Putamen (tissue), 1 donor: ENCODE data around the gene GNB3.
"Not testable (repeated sequence)": the region's sequence is repeated elsewhere in the genome, so short reads cannot be mapped to it uniquely, and the experiment has no call there.

Experiments
- DNase-seq: peaks from one replicate; pipeline ENCODE4 v3.0.0-alpha.2; 2016; ENCODE audit warnings: low spot score

GNB3 gene

DNA sequence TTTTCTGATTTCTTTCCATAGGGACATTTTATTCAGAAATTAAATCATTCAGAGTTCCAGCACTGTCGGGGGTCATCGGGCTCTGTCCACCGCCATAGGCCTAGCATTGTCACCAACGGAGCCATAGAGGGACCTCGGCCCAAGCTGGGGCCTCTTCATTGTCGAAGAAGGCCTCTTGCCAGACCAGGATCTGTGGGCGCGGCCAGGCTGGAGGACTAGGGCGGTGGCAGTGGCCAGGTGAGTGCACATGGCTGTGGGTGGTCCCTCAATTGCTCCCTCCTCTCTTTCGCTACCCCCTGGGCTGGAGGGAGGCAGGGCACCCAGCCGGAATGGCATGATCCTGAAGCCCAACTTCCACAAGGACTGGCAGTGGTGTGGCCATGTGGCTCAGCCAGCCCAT lies 43.0 kb downstream of the GNB3 start:
- no peak for DNase-seq

DNA sequence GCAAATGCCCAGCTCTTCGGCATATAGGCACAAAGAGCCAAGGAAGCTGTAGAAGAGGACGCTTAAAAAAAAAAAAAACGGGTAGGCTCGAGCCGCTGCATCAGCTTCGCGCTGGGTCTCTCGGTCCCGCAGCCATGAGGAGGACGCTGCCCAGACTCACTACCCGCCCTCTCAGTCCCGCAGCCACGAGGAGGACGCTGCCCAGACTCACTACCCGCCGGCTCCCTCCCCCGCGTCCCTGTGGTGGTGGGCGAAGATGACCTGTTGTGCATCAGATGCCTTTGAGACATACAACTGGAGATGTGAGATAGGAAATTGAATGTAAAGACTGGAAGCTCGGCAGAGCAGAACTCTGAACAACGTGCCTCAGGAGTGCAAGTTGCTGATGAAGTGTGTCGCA lies 43.8 kb downstream of the GNB3 start:
- no peak for DNase-seq

DNA sequence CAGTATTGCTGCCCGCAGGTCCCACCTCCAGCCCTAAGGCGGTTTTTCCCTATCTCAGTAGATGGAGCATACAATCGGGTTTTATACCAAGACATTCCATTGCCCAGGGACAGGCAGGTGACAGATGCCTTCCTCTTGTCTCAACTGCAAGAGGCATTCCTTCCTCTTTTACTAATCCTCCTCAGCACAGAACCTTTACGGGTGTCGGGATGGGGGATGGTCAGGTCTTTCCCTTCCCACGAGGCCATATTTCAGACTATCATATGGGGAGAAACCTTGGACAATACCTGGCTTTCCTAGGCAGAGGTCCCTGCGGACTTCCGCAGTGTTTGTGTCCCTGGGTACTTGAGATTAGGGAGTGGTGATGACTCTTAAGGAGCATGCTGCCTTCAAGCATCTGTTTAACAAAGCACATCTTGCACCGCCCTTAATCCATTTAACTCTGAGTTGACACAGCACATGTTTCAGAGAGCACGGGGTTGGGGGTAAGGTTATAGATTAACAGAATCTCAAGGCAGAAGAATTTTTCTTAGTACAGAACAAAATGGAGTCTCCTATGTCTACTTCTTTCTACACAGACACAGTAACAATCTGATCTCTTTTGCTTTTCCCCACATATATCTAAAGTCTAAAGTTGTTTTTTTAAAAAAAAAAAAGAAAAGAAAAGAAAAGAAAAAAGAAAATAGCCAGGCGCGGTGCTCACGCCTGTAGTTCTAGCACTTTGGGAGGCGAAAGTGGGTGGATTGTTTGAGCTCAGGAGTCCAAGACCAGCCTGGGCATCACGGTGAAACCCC lies 45.7 kb downstream of the GNB3 start:
- DNase-seq: not testable (repeated sequence)

DNA sequence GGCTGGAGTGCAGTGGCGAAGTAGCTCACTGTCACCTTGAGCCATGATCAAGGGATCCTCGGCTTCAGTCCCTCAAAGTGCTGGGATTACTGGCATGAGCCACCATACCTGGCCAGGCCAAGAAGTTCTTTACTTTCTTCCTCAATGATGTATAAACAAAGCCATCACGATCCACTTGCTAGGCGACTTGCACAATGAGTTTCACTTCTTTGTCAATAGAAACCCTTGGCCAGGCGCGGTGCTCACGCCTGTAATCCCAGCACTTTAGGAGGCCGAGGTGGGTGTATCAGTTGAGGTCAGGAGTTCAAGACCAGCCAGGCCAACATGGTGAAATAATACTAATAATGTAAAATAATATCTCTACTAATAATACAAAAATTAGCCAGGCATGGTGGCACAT lies 46.7 kb downstream of the GNB3 start:
- no peak for DNase-seq

DNA sequence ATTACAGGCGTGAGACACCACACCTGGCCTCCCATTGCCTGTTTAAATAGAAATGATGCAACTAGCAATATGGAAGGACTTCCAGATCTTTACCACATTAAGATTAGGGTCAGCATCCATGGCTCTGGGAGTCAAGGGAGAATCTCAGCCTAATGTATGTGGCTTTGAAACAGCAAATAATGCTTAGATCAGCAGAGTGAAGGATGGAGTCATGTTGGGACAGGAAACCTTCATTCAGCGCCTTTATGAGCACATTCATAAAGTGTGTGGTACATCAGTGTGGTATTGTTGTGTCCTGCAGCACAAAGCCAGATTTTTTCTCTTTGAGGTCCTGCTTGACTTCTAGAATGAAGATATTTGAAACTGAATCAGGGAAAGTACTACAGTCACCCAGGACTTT lies 47.6 kb downstream of the GNB3 start:
- DNase-seq: no peak

DNA sequence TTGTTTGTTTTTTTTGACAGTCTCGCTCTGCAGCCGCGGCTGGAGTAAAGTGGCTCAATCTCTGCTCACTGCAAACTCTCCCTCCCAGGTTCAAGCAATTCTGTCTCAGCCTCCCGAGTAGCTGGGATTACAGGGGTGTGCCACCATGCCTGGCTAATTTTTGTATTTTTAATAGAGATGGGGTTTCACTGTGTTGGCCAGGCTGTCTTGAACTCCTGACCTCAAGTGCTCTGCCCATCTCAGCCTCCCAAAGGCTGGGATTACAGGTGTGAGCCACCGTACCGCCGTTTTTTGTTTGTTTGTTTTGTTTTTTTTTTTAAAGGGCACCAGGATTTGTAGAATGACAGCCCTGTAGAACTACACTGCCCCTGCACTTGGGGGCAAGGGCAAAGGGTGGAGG lies 48.1 kb downstream of the GNB3 start:
- not testable (repeated sequence) for DNase-seq

DNA sequence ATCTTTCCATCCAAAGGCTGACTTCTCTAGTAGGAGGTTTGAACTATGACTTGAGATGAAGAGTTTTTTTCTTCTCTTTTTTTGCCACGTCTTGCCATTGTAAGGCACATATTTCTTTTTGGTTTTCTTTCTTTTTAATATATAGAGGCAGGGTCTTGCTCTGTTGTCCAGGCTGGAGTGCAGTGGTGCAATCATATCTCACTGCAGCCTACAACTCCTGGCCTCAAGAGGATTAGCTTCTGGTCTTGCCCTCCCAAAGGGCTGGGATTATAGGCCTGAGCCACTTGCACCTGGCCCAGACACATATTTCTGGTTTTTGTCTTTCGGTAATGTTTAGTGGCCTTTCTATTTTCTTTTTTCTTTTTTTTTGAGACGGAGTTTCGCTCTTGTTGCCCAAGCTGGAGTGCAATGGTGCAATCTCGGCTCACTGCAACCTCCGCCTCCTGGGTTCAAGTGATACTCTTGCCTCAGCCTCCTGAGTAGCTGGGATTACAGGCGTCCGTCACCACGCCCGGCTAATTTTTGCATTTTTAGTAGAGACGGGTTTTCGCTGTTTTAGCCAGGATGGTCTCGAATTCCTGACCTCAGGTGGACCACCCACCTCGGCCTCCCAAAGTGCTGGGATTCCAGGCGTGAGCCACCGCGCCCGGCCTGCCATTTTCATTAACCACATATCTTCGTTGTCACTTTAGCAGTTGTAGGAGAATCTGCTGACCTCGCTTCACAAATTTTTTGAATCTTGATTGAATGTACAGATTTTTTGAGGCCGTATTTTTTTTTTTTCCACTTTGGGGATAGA lies 49.2 kb downstream of the GNB3 start:
- not testable (repeated sequence) for DNase-seq

DNA sequence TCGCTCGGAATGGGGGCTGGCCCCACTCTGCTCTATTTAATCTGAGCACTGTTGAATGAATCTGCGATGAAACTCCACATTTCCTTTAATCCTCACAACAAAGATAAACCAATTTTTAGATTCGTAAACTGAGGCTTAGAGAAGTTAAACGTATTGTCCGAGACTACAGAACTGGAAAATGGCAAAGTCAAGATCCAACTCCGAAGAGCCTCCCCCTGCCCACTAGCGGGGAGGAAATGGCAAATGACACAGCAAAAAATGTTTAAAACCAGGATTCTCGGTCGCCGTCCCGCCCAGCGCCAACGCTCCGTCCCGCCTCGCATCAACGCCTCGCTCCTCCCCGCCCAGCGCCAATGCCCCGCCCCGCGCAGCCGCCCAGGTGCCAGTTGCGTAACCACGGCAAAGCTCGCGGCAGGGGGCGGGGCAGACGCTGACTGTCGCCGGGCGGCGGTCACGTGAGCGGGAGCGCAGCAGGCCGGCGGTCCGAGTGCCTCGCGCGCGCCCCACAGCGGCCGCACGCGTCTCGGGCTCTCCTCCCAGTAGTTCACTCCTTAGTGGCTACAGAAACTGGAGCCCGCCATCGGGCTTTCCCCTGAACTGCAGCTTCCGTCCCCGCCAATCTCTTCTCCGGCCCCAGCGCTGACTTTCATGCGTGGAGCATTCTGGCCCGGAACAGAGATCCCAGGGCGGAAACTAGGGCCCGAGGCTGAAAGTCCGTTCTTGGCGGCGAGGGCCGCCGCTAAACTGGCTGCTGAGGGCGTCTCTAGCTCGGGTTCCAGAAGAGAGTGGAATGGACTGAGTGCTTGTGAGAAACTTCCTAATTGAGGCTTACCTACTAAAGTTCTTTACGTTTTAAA lies 50.3 kb downstream of the GNB3 start:
- DNase-seq: peak; percentile 98

DNA sequence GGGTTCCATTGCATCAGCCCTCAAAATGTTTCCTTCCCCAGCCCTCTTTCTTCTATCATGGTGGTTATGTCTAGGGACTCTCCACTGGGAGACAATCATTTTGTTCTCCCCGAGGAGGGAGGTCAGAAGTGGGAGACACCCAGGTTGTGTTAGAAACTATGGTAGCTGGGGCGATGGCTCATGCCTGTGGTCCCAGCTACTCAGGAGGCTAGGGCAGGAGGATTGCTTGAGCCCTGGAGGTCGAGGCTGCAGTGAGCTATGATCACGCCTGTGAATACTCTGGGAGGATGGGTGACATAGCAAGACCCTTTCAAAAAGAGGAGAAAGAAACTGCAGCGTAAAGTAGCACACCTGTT lies 50.9 kb downstream of the GNB3 start:
- DNase-seq: no peak

DNA sequence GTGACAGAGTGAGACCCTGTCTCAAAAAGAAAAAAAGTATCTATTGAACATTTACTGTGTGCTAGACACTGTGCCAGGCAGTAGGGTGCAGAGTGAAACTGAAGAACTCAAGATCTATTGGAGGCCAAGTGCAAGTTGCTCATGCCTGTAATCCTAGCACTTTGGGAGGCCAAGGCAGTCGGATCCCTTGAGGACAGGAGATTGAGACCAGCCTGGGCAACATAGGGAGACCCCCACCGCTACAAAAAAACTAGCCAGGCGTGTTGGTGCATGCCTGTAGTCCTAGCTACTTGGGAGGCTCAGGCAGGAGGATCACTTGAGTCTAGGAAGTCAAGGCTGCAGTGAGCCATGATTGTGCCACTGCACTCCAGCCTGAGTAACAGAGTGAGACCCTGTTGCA lies 52.0 kb downstream of the GNB3 start:
- not testable (repeated sequence) for DNase-seq

DNA sequence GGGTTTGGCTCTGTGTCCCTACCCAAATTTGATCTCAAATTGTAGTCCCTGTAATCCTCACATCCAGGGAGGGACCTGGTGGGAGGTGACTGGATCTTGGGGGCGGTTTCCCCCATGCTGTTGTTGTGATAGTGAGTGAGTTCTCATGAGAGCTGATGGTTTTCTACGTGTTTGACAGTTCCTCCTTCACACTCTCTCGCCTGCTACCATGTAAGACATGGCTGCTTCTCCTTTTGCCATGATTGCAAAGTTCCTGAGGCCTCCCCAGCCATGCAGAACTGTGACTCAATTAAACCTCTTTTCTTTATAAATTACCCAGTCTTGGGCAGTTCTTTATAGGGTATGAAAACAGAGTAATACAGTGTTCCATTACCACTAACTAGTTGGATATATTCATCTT lies 53.6 kb downstream of the GNB3 start:
- no peak for DNase-seq
